Lower lobe of right lung (tissue), 2 donors: ENCODE measurements around the gene CADM2. TPM values are rescaled to one million over a fixed set of nuclear protein-coding genes. Genes with fewer than 3 reads are reported as not detected.
"Not testable (repeated sequence)": the region's sequence is repeated elsewhere in the genome, so short reads cannot be mapped to it uniquely, and the experiment has no call there.

ENCODE experiments used
- ATAC-seq, 2 donors: fragments of 200-7000 bp; cut with Tn5 transposase; one replicate each; pipeline ENCODE4 v1.9.1; 2020 to 2022; ENCODE audit warnings: mild to moderate bottlenecking in 2 of 2, moderate library complexity in 2 of 2
- DNase-seq: peaks from one replicate; pipeline ENCODE4 v3.0.0-alpha.2; 2020
- H3K27ac ChIP-seq: fragments of 200-600 bp; one replicate; pipeline ENCODE4 v1.8.0; 2022
- H3K27me3 ChIP-seq: fragments of 200-600 bp; one replicate; pipeline ENCODE4 v1.8.0; 2022; ENCODE audit warnings: low read depth
- H3K36me3 ChIP-seq: fragments of 200-600 bp; one replicate; pipeline ENCODE4 v1.8.0; 2022; ENCODE audit warnings: mild to moderate bottlenecking
- H3K4me1 ChIP-seq: fragments of 200-600 bp; one replicate; pipeline ENCODE4 v1.8.0; 2022
- H3K4me3 ChIP-seq: fragments of 200-600 bp; one replicate; pipeline ENCODE4 v1.8.0; 2022; ENCODE audit warnings: mild to moderate bottlenecking
- H3K9me3 ChIP-seq: fragments of 200-600 bp; one replicate; pipeline ENCODE4 v1.8.0; 2022
- intact Hi-C: fragments of 100-400 bp; cut with DNase I; formaldehyde crosslinking; loops from one replicate; pipeline ENCODE4 v1.11.0; 2022
- total RNA-seq: library from RNA; stranded (reverse); fragmentation: NEBNext Ultra II Directional; extraction: Animal tissue kit (Norgen Biotek cat#: 25700); gene quantifications from one replicate; pipeline ENCODE4 v1.2.1, GENCODE V29; 2021
- TF ChIP-seq, protein P1 (sequence below): fragments of 200-600 bp; IDR thresholded peaks from one replicate; pipeline ENCODE4 v1.8.0; 2022; ENCODE audit warnings: antibody characterized with exemption, mild to moderate bottlenecking
- donor health status: DM: no; HTN: yes; CAD: no; lungs with severe emphysema.

The CADM2 gene
- total RNA-seq, 1 donor from 2014 or later, result 0.83 TPM

DNA sequence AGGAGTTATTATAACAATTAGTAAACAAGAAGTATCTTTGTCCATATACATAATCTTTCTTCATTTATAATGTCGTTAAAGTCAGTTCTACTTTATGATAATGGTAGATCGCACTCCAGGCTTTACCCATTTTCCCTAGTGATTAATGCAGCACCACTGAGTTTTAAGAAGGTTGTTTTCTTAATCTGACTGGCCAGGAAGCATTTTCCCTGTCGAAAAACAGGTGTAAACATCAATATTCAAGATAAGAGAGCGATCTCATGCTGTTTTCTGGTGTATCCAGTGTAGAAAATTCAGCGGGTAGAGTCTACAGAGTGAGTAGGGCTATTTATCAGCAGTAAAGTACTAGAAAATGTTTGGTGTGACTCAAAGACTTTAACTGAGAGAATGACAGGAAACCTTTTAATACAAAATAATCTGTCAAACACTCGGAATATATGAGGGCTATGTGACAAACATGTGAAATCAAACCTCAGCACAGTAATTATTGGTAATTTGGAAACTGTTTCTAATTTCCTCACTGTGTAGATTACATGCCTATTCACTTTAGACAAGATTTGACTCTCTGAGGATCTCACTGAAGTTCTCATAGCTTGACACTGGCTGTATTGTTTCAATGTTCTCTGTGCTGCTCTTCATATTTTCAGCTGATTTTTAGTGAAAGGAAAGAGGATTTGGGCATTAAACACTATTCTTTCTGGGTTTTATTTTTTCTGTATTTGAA lies 1019.0 kb downstream of the CADM2 start:
- Histone ChIP-seq H3K27me3 (no peaks in the 10 kb centered on the region), H3K4me3 (no peak overlapping the region), H3K4me1 (no peaks in the 10 kb centered on the region), H3K27ac (no peak overlapping the region), H3K36me3 (no peaks in the 10 kb centered on the region), H3K9me3 (no peaks in the 10 kb centered on the region)
- intact Hi-C loops, result no loop called here
- TF ChIP-seq, protein P1, sequence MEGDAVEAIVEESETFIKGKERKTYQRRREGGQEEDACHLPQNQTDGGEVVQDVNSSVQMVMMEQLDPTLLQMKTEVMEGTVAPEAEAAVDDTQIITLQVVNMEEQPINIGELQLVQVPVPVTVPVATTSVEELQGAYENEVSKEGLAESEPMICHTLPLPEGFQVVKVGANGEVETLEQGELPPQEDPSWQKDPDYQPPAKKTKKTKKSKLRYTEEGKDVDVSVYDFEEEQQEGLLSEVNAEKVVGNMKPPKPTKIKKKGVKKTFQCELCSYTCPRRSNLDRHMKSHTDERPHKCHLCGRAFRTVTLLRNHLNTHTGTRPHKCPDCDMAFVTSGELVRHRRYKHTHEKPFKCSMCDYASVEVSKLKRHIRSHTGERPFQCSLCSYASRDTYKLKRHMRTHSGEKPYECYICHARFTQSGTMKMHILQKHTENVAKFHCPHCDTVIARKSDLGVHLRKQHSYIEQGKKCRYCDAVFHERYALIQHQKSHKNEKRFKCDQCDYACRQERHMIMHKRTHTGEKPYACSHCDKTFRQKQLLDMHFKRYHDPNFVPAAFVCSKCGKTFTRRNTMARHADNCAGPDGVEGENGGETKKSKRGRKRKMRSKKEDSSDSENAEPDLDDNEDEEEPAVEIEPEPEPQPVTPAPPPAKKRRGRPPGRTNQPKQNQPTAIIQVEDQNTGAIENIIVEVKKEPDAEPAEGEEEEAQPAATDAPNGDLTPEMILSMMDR, result no peak
- DNase-seq (no peak), ATAC-seq (no peak)

DNA sequence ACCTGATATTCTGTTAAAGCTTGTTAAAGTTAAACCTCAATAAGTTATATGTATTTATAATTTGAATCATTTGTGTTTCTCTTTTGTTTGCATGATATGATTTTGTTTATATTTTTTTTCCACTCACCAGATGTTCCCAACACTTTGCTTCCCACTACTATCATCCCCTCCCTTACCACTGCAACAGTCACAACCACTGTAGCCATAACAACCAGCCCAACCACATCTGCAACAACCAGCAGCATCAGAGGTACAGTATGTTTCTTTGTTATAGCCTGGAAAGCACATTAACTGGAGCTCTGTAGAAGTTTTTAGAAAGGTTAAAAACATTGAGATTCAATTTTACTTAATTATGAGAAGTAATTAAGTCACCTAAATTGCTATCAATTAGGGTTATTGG lies 1020.2 kb downstream of the CADM2 start:
- H3K36me3 ChIP-seq, result no peaks in the 10 kb centered on the region
- TF ChIP-seq, protein P1, result no peak
- H3K4me3 ChIP-seq, result no peak overlapping the region
- intact Hi-C loops, result no loop called here
- H3K27ac ChIP-seq, result no peak overlapping the region
- H3K9me3 ChIP-seq, result no peaks in the 10 kb centered on the region
- H3K27me3 ChIP-seq, result no peaks in the 10 kb centered on the region
- no peaks in the 10 kb centered on the region for H3K4me1 ChIP-seq
- ATAC-seq, result no peak
- no peak for DNase-seq

DNA sequence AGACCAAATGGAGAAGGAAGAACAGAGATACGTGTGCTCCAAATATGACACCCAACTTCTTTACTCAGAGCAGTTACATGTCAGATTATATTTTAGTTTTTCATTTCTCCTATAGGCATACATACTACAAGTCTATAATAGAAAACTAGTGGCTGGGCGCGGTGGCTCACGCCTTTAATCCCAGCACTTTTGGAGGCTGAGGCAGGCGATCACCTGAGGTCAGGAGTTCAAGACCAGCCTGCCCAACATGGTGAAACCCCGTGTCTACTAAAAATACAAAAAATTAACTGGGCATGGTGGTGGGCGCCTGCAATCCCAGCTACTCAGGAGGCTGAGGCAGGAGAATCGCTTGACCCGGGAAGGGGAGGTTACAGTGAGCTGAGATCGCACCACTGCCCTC lies 1030.8 kb downstream of the CADM2 start:
- intact Hi-C loops, ATAC-seq, H3K27ac ChIP-seq, H3K4me3 ChIP-seq, H3K9me3 ChIP-seq, H3K36me3 ChIP-seq, DNase-seq, H3K4me1 ChIP-seq, H3K27me3 ChIP-seq: not testable (repeated sequence)

DNA sequence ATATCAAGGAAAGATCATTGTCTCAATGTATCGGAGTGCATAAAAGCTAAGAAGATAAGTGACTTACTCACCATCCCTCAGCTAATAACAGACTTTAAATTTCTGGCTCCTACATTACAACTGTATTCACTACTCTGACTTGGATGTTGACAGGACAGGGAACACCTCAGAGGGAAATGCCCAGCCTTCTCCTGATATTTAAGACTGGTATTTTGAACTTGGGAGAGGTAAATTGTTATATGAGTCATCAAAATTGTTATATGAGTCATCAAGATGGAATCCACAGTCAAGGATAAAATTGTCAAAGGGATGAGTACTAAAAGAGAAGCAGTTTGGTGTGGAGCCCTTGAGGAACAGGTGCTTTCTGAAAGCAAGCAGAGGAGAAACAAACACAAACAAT lies 1070.8 kb downstream of the CADM2 start:
- H3K4me3 ChIP-seq, result no peak overlapping the region
- ATAC-seq (no peak), DNase-seq (no peak)
- H3K4me1 ChIP-seq, result no peaks in the 10 kb centered on the region
- no peaks in the 10 kb centered on the region for H3K27me3 ChIP-seq
- no peaks in the 10 kb centered on the region for H3K9me3 ChIP-seq
- no peaks in the 10 kb centered on the region for H3K36me3 ChIP-seq
- H3K27ac ChIP-seq, result no peak overlapping the region
- intact Hi-C loops, result no loop called here
- TF ChIP-seq, protein P1, result no peak

DNA sequence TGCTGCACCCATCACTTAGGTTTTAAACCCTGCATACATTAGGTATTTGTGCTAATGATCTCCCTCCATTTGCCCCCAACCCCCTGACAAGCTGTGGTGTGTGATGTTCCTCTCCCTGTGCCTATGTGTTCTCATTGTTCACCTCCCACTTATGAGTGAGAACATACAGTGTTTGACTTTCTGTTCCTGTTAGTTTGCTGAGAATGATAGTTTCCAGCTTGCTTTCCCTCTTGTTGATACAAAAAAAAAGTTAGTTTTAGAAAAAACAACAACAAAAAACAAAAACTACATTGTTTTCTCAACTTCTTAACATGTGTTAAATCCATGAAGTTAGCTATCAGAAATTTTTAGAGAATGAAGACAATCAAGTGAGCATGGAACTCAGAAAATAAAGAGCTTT lies 1079.1 kb downstream of the CADM2 start:
- ATAC-seq (no peak), DNase-seq (no peak)
- TF ChIP-seq, protein P1, result no peak

DNA sequence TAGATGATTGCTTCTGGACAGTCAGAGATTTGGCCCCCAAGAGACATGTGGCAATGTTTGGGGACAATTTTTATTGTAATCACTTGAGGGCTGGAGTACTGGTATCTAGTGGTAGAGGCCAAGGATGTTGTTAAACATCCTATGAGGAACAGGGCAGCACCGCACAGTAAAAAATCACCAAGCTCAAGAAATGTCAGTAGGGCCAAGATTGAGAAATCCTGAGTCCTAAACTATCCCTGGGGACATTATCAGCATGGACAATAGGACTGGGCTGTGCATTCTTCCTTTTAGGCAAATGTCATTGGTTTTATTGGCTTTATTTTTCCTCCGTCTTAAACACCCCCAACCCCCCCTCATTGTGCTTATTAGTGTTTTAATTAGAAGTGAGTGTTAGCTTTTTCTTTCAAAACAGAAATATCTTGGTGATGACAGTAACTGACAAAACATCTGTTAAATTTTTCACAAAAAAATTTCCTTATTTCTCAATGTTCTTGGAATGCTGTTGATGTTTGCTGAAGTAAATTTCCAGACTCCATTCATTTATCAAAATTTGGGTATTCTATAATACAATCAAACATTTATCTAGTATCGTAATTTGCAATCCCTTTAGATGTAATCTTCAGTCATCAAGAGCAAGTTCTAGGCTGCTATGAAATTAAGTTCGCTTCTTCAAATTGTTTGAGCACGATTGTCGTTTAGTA lies 1087.8 kb downstream of the CADM2 start:
- Histone ChIP-seq H3K36me3 (no peaks in the 10 kb centered on the region), H3K4me3 (no peak overlapping the region), H3K27me3 (no peaks in the 10 kb centered on the region), H3K27ac (no peak overlapping the region), H3K9me3 (no peaks in the 10 kb centered on the region), H3K4me1 (no peaks in the 10 kb centered on the region)
- TF ChIP-seq, protein P1, result no peak
- ATAC-seq (no peak), DNase-seq (no peak)
- intact Hi-C loops, result no loop called here

More for the DNA sequence above, 1079.1 kb downstream of the CADM2 start:
- no peaks in the 10 kb centered on the region for H3K9me3 ChIP-seq
- intact Hi-C loops, result no loop called here
- H3K27me3 ChIP-seq, result no peaks in the 10 kb centered on the region
- no peaks in the 10 kb centered on the region for H3K4me1 ChIP-seq
- H3K27ac ChIP-seq, result no peak overlapping the region
- no peaks in the 10 kb centered on the region for H3K36me3 ChIP-seq
- no peak overlapping the region for H3K4me3 ChIP-seq
